RWPE1 (cell line): ENCODE results near the gene CCDC150.

Source experiments
- CTCF ChIA-PET: fragments of 350-600 bp; sonication (Branson Sonifier 250); formaldehyde crosslinking; extraction: SDS; loops from one replicate; lab custom pipeline; 2021; lab: Yijun Ruan, JAX
- POLR2A ChIA-PET: fragments of 400-600 bp; formaldehyde crosslinking; extraction: SDS; loops from one replicate; lab custom pipeline; 2020; ENCODE audit warnings: antibody characterized with exemption; ENCODE audit not compliant: low non-redundant PET; lab: Yijun Ruan, JAX
- DNase-seq: peaks from one replicate; pipeline ENCODE4 v3.0.0; 2012; ENCODE audit warnings: low spot score
- H3K27ac ChIP-seq: fragments of 450-650 bp; 2 replicates; pipeline ENCODE4 v1.5.1; 2017
- TF ChIP-seq, protein P1 (sequence below): fragments of 450-650 bp; conservative IDR thresholded peaks from 2 replicates; pipeline ENCODE4 v1.5.1; 2017; ENCODE audit warnings: low read depth, mild to moderate bottlenecking

The CCDC150 gene

DNA sequence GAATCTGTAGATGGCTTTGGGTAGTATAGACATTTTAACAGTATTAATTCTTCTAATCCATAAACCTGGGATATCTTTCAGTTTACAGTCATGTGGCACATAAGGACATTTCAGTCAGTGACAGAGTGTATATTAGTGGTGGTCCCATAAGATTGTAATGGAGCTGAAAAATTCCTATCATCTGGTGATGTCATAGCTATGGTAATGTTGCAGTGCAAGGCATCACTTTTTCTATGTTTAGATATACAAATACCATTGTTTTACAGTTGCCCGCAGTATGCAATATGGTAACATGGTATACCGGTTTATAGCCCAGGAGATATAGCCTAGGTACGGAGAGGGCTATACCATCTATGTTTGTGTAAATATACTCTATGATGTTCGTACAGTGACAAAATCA, 9.7 kb downstream of the CCDC150 start:
- CTCF ChIA-PET: no interaction called here
- POLR2A ChIA-PET: no interaction called here
- TF ChIP-seq, protein P1, sequence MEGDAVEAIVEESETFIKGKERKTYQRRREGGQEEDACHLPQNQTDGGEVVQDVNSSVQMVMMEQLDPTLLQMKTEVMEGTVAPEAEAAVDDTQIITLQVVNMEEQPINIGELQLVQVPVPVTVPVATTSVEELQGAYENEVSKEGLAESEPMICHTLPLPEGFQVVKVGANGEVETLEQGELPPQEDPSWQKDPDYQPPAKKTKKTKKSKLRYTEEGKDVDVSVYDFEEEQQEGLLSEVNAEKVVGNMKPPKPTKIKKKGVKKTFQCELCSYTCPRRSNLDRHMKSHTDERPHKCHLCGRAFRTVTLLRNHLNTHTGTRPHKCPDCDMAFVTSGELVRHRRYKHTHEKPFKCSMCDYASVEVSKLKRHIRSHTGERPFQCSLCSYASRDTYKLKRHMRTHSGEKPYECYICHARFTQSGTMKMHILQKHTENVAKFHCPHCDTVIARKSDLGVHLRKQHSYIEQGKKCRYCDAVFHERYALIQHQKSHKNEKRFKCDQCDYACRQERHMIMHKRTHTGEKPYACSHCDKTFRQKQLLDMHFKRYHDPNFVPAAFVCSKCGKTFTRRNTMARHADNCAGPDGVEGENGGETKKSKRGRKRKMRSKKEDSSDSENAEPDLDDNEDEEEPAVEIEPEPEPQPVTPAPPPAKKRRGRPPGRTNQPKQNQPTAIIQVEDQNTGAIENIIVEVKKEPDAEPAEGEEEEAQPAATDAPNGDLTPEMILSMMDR: no peak
- H3K27ac ChIP-seq: no peak overlapping the region
- no peak for DNase-seq

DNA sequence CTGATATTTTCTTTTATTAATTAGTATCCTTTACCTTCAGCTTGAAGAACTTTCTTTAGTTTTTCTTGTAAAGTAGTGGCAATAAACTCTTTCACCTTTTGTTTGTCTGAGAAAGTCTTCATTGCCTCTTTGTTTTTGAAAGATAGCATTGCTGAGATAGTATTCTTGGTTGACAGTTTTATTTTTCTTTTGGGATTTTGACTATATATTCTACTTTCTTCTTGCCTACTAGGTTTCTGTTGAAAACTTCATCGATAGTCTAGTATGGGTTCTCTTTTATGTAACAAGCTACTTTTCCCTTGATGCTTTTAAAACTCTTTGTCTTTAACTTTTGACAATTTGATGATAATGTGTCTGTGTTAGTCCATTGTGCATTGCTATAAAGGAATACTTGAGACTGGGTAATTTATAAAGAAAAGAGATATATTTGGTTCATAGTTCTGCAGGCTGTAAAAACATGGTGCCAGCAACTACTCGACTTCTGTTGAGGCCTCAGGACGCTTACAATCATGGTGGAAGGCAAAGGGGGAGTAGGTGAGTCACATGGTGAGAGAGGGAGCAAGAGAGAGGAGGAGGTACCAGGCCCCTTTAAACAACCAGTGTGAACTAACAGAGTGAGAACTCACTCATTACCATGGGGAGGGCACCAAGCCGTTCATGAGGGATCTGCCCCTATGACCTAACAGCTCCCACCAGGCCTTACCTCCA, 12.0 kb downstream of the CCDC150 start:
- TF ChIP-seq, protein P1: no peak
- no peak for DNase-seq
- no peak overlapping the region for H3K27ac ChIP-seq
- ChIA-PET CTCF (interaction anchor here (1.2 kb wide), 1 partner anchor 9 kb away, joined by 3 read pairs; no protein-coding TSS in a partner anchor), POLR2A (no interaction called here)

GRCh38 chr2:196652869-196653268, 13.4 kb downstream of the CCDC150 start:
- DNase-seq: no peak
- CTCF ChIA-PET: no interaction called here
- TF ChIP-seq, protein P1: no peak
- no peak overlapping the region for H3K27ac ChIP-seq
- POLR2A ChIA-PET: no interaction called here

DNA sequence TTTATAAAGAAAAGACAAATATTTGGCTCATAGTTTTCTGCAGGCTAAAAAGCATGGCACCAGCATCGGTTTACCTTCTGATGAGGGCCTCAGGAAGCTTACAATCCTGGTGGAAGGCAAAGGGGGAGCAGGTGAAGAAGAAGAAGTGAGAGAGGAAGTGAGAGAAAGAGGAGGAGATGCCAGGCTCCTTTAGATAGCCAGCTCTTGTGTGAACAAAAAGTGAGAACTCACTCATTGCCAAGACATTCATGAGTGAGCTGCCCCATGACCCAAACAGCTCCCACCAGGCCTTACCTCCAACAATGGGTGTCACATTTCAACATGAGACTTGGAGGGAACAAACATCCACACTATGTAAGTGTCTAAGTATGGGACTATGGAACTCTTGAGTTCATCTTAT, 14.3 kb downstream of the CCDC150 start:
- H3K27ac ChIP-seq: no peak overlapping the region
- POLR2A ChIA-PET: no interaction called here
- no peak for DNase-seq
- TF ChIP-seq, protein P1: no peak
- CTCF ChIA-PET: interaction anchor here (0.7 kb wide), 1 partner anchor 79 kb away, joined by 4 read pairs; no protein-coding TSS in a partner anchor

- ChIA-PET CTCF (no interaction called here), POLR2A (no interaction called here)
- no peak overlapping the region for H3K27ac ChIP-seq
- TF ChIP-seq, protein P1: no peak
- DNase-seq: no peak
These were observed 16.2 kb downstream of the CCDC150 start for GRCh38 chr2:196655761-196656160.

- DNase-seq: no peak
- ChIA-PET CTCF (interaction anchor here (0.7 kb wide), 1 partner anchor 65 kb away, joined by 3 read pairs; no protein-coding TSS in a partner anchor), POLR2A (no interaction called here)
- no peak overlapping the region for H3K27ac ChIP-seq
- TF ChIP-seq, protein P1: no peak
These were observed 17.8 kb downstream of the CCDC150 start for GRCh38 chr2:196657333-196657732.
